Activated CD4-positive, alpha-beta T cell treated with anti-CD3 and anti-CD28 coated beads for 36 hours (primary cell): ENCODE measurements around the gene BUB3. TPM values are rescaled to one million over a fixed set of nuclear protein-coding genes. Genes with fewer than 3 reads are reported as not detected.

Experiments used
- ATAC-seq: fragments of 200-7000 bp; cut with Tn5 transposase; one replicate; pipeline ENCODE4 v1.10.0; 2021; ENCODE audit warnings: mild to moderate bottlenecking, moderate library complexity
- CTCF ChIA-PET: fragments of 350-600 bp; sonication (Branson Sonifier 250); formaldehyde crosslinking; loops from one replicate; lab custom pipeline; 2021; ENCODE audit warnings: antibody characterized with exemption; lab: Charles Lee
- POLR2A ChIA-PET: fragments of 350-600 bp; sonication (Branson Sonifier 250); formaldehyde crosslinking; loops from one replicate; lab custom pipeline; 2021; ENCODE audit warnings: antibody characterized with exemption, inconsistent platforms; lab: Charles Lee
- DNase-seq: peaks from one replicate; pipeline ENCODE4 v3.0.0-alpha.2; 2020
- H3K27ac Mint-ChIP-seq: one replicate; pipeline ENCODE4 v1.8.0; 2021; ENCODE audit warnings: mixed read lengths
- H3K27me3 Mint-ChIP-seq: one replicate; pipeline ENCODE4 v1.8.0; 2021; ENCODE audit warnings: mixed read lengths
- H3K36me3 Mint-ChIP-seq: one replicate; pipeline ENCODE4 v1.8.0; 2021; ENCODE audit warnings: low read depth, mixed read lengths
- H3K4me1 Mint-ChIP-seq: one replicate; pipeline ENCODE4 v1.8.0; 2021; ENCODE audit warnings: mixed read lengths
- H3K4me3 Mint-ChIP-seq: one replicate; pipeline ENCODE4 v1.8.0; 2021; ENCODE audit warnings: mild to moderate bottlenecking, moderate library complexity, mixed read lengths
- H3K9me3 Mint-ChIP-seq: one replicate; pipeline ENCODE4 v1.8.0; 2021; ENCODE audit warnings: low read depth, mixed read lengths
- intact Hi-C, 2 experiments: fragments of 100-400 bp; cut with DNase I in 1 of 2; cut with micrococcal nuclease in 1 of 2; formaldehyde crosslinking; loops; one replicate each; pipeline versions ENCODE4 v1.14.2 to v1.15.1; 2022 to 2024; cut with DNase I, micrococcal nuclease
- total RNA-seq, 2 experiments: library from RNA; stranded (reverse); gene quantifications; one replicate each; pipeline ENCODE4 v1.2.3, GENCODE V29; 2021

Gene BUB3
- total RNA-seq, 2 experiments from 2014 or later: 230 to 242 TPM

GRCh38 chr10:123147635-123148413 lies 6.4 kb upstream of the BUB3 start, which contains the start of gene HMX2:
TSS of gene HMX2 (plus strand) at chr10:123148136. CDS start at chr10:123148379, 243 bp downstream.
- H3K27ac Mint-ChIP-seq: no peak within 1 kb of the TSS
- H3K4me3 Mint-ChIP-seq: peak within 1 kb of the TSS; percentile 60
- ATAC-seq (peak; percentile 16), DNase-seq (peak; percentile 73)
- H3K9me3 Mint-ChIP-seq: no peaks in the 10 kb centered on the region
- intact Hi-C loops: loop anchor here (1.0 to 10.0 kb wide), 3 partner anchors 13 to 1297 kb away; partner anchors contain the start of gene HMX3 (in 1 of the 2)
- H3K36me3 Mint-ChIP-seq: peaks cover 2% of the 10 kb centered on the region
- ChIA-PET POLR2A (no interaction called here), CTCF (interaction anchor here (0.6 kb wide), 1 partner anchor 14 kb away, joined by 3 read pairs; no protein-coding TSS in a partner anchor)
- peaks cover 69% of the 10 kb centered on the region for H3K4me1 Mint-ChIP-seq
- H3K27me3 Mint-ChIP-seq: peaks cover 54% of the 10 kb centered on the region

GRCh38 chr10:123148414-123149161 lies 5.6 kb upstream of the BUB3 start:
- Mint-ChIP-seq H3K4me3 (peak overlapping the region; percentile 60), H3K36me3 (peaks cover 2% of the 10 kb centered on the region), H3K4me1 (peaks cover 68% of the 10 kb centered on the region), H3K9me3 (no peaks in the 10 kb centered on the region), H3K27ac (no peak overlapping the region), H3K27me3 (peaks cover 47% of the 10 kb centered on the region)
- DNase-seq: no peak
- ChIA-PET POLR2A (interaction anchor here (0.6 kb wide), 1 partner anchor 11 kb away, joined by 3 read pairs; no protein-coding TSS in a partner anchor), CTCF (interaction anchor here (1.2 to 2.8 kb wide), 3 partner anchors 8 to 15 kb away, joined by 6 to 10 read pairs (median 8); no protein-coding TSS in a partner anchor)
- ATAC-seq: no peak
- intact Hi-C loops: loop anchor here (1.0 to 10.0 kb wide), 3 partner anchors 14 to 1296 kb away; partner anchors contain the start of gene HMX3 (in 1 of the 2)

- ChIA-PET POLR2A (interaction anchor here (0.6 kb wide), 1 partner anchor 10 kb away, joined by 3 read pairs; no protein-coding TSS in a partner anchor), CTCF (interaction anchor here (0.7 to 2.8 kb wide), 5 partner anchors 9 to 171 kb away, joined by 3 to 10 read pairs (median 6); no protein-coding TSS in a partner anchor)
- no peak for ATAC-seq
- peaks cover 41% of the 10 kb centered on the region for H3K27me3 Mint-ChIP-seq
- H3K9me3 Mint-ChIP-seq: no peaks in the 10 kb centered on the region
- H3K4me1 Mint-ChIP-seq: peaks cover 66% of the 10 kb centered on the region
- peaks cover 2% of the 10 kb centered on the region for H3K36me3 Mint-ChIP-seq
- no peak overlapping the region for H3K27ac Mint-ChIP-seq
- intact Hi-C loops: loop anchor here (2.0 to 10.0 kb wide), 2 partner anchors 14 to 1296 kb away; partner anchors contain the start of gene HMX3 (in 1 of the 2)
- H3K4me3 Mint-ChIP-seq: peak overlapping the region; percentile 60
- DNase-seq: no peak
Observed at GRCh38 chr10:123149162-123149567, 5.0 kb upstream of the BUB3 start.

DNA sequence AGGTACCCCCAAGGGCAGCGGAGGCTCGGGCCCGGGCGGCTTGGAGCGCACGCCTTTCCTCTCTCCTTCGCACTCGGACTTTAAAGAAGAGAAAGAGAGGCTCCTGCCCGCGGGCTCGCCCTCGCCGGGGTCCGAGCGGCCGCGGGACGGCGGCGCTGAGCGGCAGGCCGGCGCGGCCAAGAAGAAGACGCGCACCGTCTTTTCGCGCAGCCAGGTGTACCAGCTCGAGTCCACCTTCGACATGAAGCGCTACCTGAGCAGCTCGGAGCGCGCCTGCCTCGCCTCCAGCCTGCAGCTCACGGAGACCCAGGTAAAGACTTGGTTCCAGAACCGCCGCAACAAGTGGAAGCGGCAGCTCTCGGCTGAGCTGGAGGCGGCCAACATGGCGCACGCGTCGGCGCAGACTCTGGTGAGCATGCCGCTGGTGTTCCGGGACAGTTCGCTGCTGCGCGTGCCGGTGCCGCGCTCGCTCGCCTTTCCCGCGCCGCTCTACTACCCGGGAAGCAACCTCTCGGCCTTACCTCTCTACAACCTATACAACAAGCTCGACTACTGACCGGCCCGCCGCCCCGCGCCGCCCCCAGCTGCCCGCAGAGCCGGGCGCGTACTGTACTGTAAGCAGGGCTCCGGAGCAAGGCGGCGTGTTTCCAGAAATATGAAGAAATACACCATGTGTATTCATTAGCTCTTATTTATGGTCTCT lies 4.5 kb upstream of the BUB3 start:
- Mint-ChIP-seq H3K27ac (no peak overlapping the region), H3K27me3 (peaks cover 36% of the 10 kb centered on the region), H3K4me3 (peak overlapping the region; percentile 60), H3K9me3 (no peaks in the 10 kb centered on the region), H3K4me1 (peaks cover 62% of the 10 kb centered on the region), H3K36me3 (peaks cover 4% of the 10 kb centered on the region)
- POLR2A ChIA-PET: interaction anchor here (0.9 kb wide), 1 partner anchor 17 kb away, joined by 3 read pairs; no protein-coding TSS in a partner anchor
- ATAC-seq (no peak), DNase-seq (peak; percentile 74)
- CTCF ChIA-PET: interaction anchor here (0.7 to 2.8 kb wide), 5 partner anchors 10 to 170 kb away, joined by 3 to 10 read pairs (median 6); no protein-coding TSS in a partner anchor
- intact Hi-C loops: loop anchor here (2.0 to 10.0 kb wide), 10 partner anchors 15 to 1768 kb away; partner anchors contain the start of genes ATE1 (in 1 of the 2), C10orf88 (in 1 of the 2), EEF1AKMT2 (in 1 of the 2) and HMX3 (in 1 of the 2)

GRCh38 chr10:123150271-123150985 lies 3.8 kb upstream of the BUB3 start:
- DNase-seq (no peak), ATAC-seq (no peak)
- H3K27ac Mint-ChIP-seq: peak overlapping the region; percentile 31
- no peaks in the 10 kb centered on the region for H3K9me3 Mint-ChIP-seq
- CTCF ChIA-PET: interaction anchor here (0.7 to 2.8 kb wide), 7 partner anchors 10 to 408 kb away, joined by 4 to 10 read pairs (median 6); no protein-coding TSS in a partner anchor
- H3K27me3 Mint-ChIP-seq: peaks cover 28% of the 10 kb centered on the region
- peaks cover 57% of the 10 kb centered on the region for H3K4me1 Mint-ChIP-seq
- intact Hi-C loops: loop anchor here (5.0 to 10.0 kb wide), 8 partner anchors 137 to 1767 kb away; partner anchors contain the start of genes ATE1 (in 1 of the 2), C10orf88 (in 1 of the 2), EEF1AKMT2 (in 1 of the 2) and NSMCE4A (in 1 of the 2)
- H3K4me3 Mint-ChIP-seq: peak overlapping the region; percentile 60
- POLR2A ChIA-PET: interaction anchor here (0.9 kb wide), 1 partner anchor 17 kb away, joined by 3 read pairs; no protein-coding TSS in a partner anchor
- peaks cover 11% of the 10 kb centered on the region for H3K36me3 Mint-ChIP-seq

- peak overlapping the region; percentile 60 for H3K4me3 Mint-ChIP-seq
- intact Hi-C loops: loop anchor here (5.0 to 10.0 kb wide), 8 partner anchors 136 to 1766 kb away; partner anchors contain the start of genes ATE1 (in 1 of the 2), C10orf88 (in 1 of the 2), EEF1AKMT2 (in 1 of the 2) and NSMCE4A (in 1 of the 2)
- CTCF ChIA-PET: interaction anchor here (0.7 to 2.8 kb wide), 5 partner anchors 11 to 407 kb away, joined by 3 to 10 read pairs (median 4); no protein-coding TSS in a partner anchor
- H3K27ac Mint-ChIP-seq: peak overlapping the region; percentile 60
- H3K36me3 Mint-ChIP-seq: peaks cover 17% of the 10 kb centered on the region
- POLR2A ChIA-PET: no interaction called here
- ATAC-seq: no peak
- DNase-seq: peak; percentile 65
- peaks cover 22% of the 10 kb centered on the region for H3K27me3 Mint-ChIP-seq
- peaks cover under 1% of the 10 kb centered on the region for H3K9me3 Mint-ChIP-seq
- H3K4me1 Mint-ChIP-seq: peaks cover 56% of the 10 kb centered on the region
Observed at GRCh38 chr10:123150986-123151736, 3.0 kb upstream of the BUB3 start.

DNA sequence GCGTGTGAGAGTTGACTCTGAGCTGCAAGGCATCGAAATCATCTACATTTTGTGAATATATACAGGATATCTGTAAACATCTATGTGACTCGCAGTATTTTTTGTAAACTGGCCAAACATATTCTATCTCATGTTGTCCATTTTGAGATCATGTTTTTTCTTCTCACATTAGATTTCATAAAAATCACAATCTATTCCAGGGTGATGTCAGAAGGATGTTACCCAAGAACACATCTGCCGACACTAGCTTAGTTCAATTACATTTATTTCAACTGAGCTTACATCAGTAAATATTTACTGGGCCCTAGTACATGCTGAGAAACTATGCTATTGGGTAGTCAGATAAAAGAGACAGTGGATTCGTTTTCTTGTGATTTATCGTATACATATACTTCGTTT lies 2.5 kb upstream of the BUB3 start:
- no peak for ATAC-seq
- H3K27ac Mint-ChIP-seq: peak overlapping the region; percentile 27
- peaks cover 22% of the 10 kb centered on the region for H3K36me3 Mint-ChIP-seq
- intact Hi-C loops: loop anchor here (5.0 to 10.0 kb wide), 8 partner anchors 136 to 1766 kb away; partner anchors contain the start of genes ATE1 (in 1 of the 2), C10orf88 (in 1 of the 2), EEF1AKMT2 (in 1 of the 2) and NSMCE4A (in 1 of the 2)
- peaks cover 60% of the 10 kb centered on the region for H3K4me1 Mint-ChIP-seq
- POLR2A ChIA-PET: no interaction called here
- CTCF ChIA-PET: interaction anchor here (0.7 to 2.8 kb wide), 4 partner anchors 12 to 279 kb away, joined by 3 to 10 read pairs (median 8); no protein-coding TSS in a partner anchor
- H3K27me3 Mint-ChIP-seq: peaks cover 20% of the 10 kb centered on the region
- no peak for DNase-seq
- peak overlapping the region; percentile 60 for H3K4me3 Mint-ChIP-seq
- peaks cover 4% of the 10 kb centered on the region for H3K9me3 Mint-ChIP-seq

DNA sequence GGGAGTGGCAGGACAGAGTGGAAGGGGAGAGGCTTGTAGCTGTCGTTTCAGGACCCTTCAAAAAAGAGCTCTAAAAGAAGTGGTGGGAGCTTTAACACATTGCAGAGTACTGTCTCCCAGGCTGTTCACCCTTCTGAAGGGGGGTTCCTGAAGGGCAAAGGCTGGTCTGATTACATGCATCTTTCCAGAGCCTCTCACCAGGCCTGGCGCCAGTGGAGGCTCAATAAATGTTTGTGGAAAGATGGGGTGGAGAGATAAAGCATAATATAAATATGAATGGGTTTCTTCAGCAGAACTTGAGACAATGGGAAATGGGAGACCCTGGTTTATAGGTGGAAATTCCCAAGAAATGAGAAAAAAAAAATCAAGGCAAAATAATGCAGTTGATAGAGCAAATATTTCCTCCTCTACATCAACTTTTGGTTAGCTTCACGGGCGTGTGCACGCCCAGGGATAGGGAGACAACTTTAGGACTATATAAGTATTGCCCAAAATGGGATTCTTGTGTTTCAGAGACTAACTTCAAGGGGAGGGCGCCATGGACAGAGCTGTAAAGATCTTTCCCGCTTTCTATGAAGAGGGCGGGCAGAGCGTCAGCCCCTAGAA lies 613 bp upstream of the BUB3 start:
- H3K27me3 Mint-ChIP-seq: peaks cover 13% of the 10 kb centered on the region
- H3K4me1 Mint-ChIP-seq: peaks cover 72% of the 10 kb centered on the region
- peaks cover 41% of the 10 kb centered on the region for H3K36me3 Mint-ChIP-seq
- ATAC-seq: no peak
- ChIA-PET POLR2A (interaction anchor here (0.6 to 1.2 kb wide), 2 partner anchors 8 to 30 kb away, joined by 4 read pairs; no protein-coding TSS in a partner anchor), CTCF (interaction anchor here (0.6 to 1.4 kb wide), 5 partner anchors 12 to 175 kb away, joined by 3 to 11 read pairs (median 5); no protein-coding TSS in a partner anchor)
- DNase-seq: no peak
- peak overlapping the region; percentile 100 for H3K27ac Mint-ChIP-seq
- intact Hi-C loops: loop anchor here (1.0 to 10.0 kb wide), 17 partner anchors 134 to 1764 kb away; partner anchors contain the start of genes C10orf88 (in 2 of the 2), FAM24B (in 2 of the 2), IKZF5 (in 2 of the 2) and ATE1 (in 1 of the 2)
- H3K4me3 Mint-ChIP-seq: peak overlapping the region; percentile 100
- peaks cover 4% of the 10 kb centered on the region for H3K9me3 Mint-ChIP-seq
